ENCODE data around the gene FIBIN. TPM values are rescaled to one million over a fixed set of nuclear protein-coding genes. Genes with fewer than 3 reads are reported as not detected.

The FIBIN gene
- total RNA-seq, 2 donors from 2014 or later, result not detected

DNA sequence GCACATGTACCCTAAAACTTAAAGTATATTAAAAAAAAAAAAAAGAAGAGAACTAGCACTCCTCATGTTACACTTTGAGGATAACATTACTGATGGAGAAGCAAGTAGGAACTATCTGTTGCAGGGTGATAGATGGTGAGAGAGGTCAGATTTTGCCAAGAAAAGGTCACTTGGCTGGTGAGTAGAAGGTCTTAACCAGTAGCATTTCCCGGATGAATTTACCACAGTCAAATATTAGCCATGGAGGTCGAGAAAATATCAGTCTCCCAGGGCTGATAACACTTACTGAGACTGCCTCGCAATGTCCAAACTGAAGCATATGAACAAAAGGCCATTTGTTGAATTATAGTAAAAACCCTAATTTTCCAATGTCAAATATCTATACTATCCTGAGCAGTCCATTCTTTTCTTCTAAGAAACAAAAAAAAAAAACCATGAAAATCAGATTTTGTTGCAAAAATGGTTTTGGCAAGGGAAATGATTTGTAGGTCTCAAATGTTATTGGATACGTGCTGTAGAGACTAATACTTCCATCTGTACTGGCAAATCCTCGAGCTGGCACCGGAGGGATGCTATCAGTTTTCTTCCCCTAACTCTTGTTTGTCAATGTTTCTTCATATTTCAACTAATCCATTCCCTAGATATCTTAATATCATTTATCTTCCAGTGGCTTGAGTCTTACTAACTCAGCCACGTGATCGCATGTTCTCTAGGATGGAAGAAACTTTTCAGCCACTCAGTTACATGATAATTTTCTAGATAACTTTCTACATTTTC lies 32.2 kb downstream of the FIBIN start:
- no peaks in the 10 kb centered on the region for H3K36me3 ChIP-seq (ENCODE audit: control insufficient read depth, insufficient read depth, low read length)
- no peaks in the 10 kb centered on the region for H3K9me3 ChIP-seq (ENCODE audit: control insufficient read depth, low read length)
- no peaks in the 10 kb centered on the region for H3K27me3 Mint-ChIP-seq (ENCODE audit: insufficient read depth)
- H3K9me3 Mint-ChIP-seq, result no peaks in the 10 kb centered on the region
- H3K4me1 Mint-ChIP-seq, result no peaks in the 10 kb centered on the region
- no peak overlapping the region for H3K9ac ChIP-seq (ENCODE audit: extremely low read depth, low read length, poor library complexity, severe bottlenecking)
- no peaks in the 10 kb centered on the region for H3K4me1 ChIP-seq (ENCODE audit: control insufficient read depth, insufficient read depth, low read length)
- no peak overlapping the region for H3K27ac ChIP-seq (ENCODE audit: low read depth, low read length)
- H3K27me3 ChIP-seq (ENCODE audit: control insufficient read depth, insufficient read depth, low read length, poor library complexity, severe bottlenecking), result no peaks in the 10 kb centered on the region
- no peaks in the 10 kb centered on the region for H3K36me3 Mint-ChIP-seq (ENCODE audit: low read depth)
- H3K4me3 ChIP-seq (ENCODE audit: low read length), result no peak overlapping the region
- TF ChIP-seq CTCF (conservative IDR thresholded peaks at IDR 0.05), result no peak
- no peak overlapping the region for H3K4me3 Mint-ChIP-seq
- 91 to 94% methylated on average over 6 to 8 of the region's 8 CpGs for WGBS, 2 experiments (ENCODE audit: insufficient coverage in 1 of 2, insufficient read length in 1 of 2)
- H3K27ac Mint-ChIP-seq, result no peak overlapping the region
- DNase-seq, result no peak

- WGBS, 2 experiments (ENCODE audit: insufficient coverage in 1 of 2, insufficient read length in 1 of 2), result 100% methylated on average over 1 of the region's 1 CpG; no CpG with 5 or more reads in 1 of the 2 experiments
- no peaks in the 10 kb centered on the region for H3K9me3 ChIP-seq (ENCODE audit: control insufficient read depth, low read length)
- H3K27ac ChIP-seq (ENCODE audit: low read depth, low read length), result no peak overlapping the region
- no peaks in the 10 kb centered on the region for H3K4me1 ChIP-seq (ENCODE audit: control insufficient read depth, insufficient read depth, low read length)
- H3K27me3 ChIP-seq (ENCODE audit: control insufficient read depth, insufficient read depth, low read length, poor library complexity, severe bottlenecking), result no peaks in the 10 kb centered on the region
- no peak for DNase-seq
- Mint-ChIP-seq H3K27ac (no peak overlapping the region), H3K36me3 (ENCODE audit: low read depth) (no peaks in the 10 kb centered on the region), H3K4me1 (no peaks in the 10 kb centered on the region), H3K27me3 (ENCODE audit: insufficient read depth) (no peaks in the 10 kb centered on the region), H3K9me3 (no peaks in the 10 kb centered on the region), H3K4me3 (no peak overlapping the region)
- no peak overlapping the region for H3K9ac ChIP-seq (ENCODE audit: extremely low read depth, low read length, poor library complexity, severe bottlenecking)
- no peaks in the 10 kb centered on the region for H3K36me3 ChIP-seq (ENCODE audit: control insufficient read depth, insufficient read depth, low read length)
- no peak for TF ChIP-seq CTCF (conservative IDR thresholded peaks at IDR 0.05)
- H3K4me3 ChIP-seq (ENCODE audit: low read length), result no peak overlapping the region
Measured at GRCh38 chr11:27028561-27028965, 34.7 kb downstream of the FIBIN start.

GRCh38 chr11:27029966-27030365 lies 36.1 kb downstream of the FIBIN start:
- Mint-ChIP-seq H3K36me3 (ENCODE audit: low read depth) (no peaks in the 10 kb centered on the region), H3K4me1 (no peaks in the 10 kb centered on the region), H3K4me3 (no peak overlapping the region), H3K27me3 (ENCODE audit: insufficient read depth) (peaks cover 3% of the 10 kb centered on the region), H3K27ac (no peak overlapping the region), H3K9me3 (no peaks in the 10 kb centered on the region)
- WGBS, 2 experiments (ENCODE audit: insufficient coverage in 1 of 2, insufficient read length in 1 of 2), result 85 to 100% methylated on average over 1 of the region's 1 CpG
- no peaks in the 10 kb centered on the region for H3K4me1 ChIP-seq (ENCODE audit: control insufficient read depth, insufficient read depth, low read length)
- H3K36me3 ChIP-seq (ENCODE audit: control insufficient read depth, insufficient read depth, low read length), result no peaks in the 10 kb centered on the region
- H3K27ac ChIP-seq (ENCODE audit: low read depth, low read length), result no peak overlapping the region
- H3K27me3 ChIP-seq (ENCODE audit: control insufficient read depth, insufficient read depth, low read length, poor library complexity, severe bottlenecking), result no peaks in the 10 kb centered on the region
- peaks cover 3% of the 10 kb centered on the region for H3K9me3 ChIP-seq (ENCODE audit: control insufficient read depth, low read length)
- no peak for DNase-seq
- H3K9ac ChIP-seq (ENCODE audit: extremely low read depth, low read length, poor library complexity, severe bottlenecking), result no peak overlapping the region
- TF ChIP-seq CTCF (conservative IDR thresholded peaks at IDR 0.05), result no peak
- no peak overlapping the region for H3K4me3 ChIP-seq (ENCODE audit: low read length)

Measured in endodermal cell (in vitro differentiated cells).